LNCaP clone FGC (cell line): ENCODE measurements around the gene NPAS1.

ENCODE experiments used
- DNase-seq: peaks from one replicate; pipeline ENCODE4 v3.0.0-alpha.2; 2011; ENCODE audit warnings: low read depth
- H3K4me3 ChIP-seq: 2 replicates; pipeline ENCODE4 v1.5.1; 2011; ENCODE audit warnings: mild to moderate bottlenecking, low read depth, low read length, control low read depth
- TF ChIP-seq, protein P1 (sequence below): IDR thresholded peaks from 2 replicates; pipeline ENCODE4 v1.5.1; 2012; ENCODE audit warnings: mild to moderate bottlenecking; ENCODE audit not compliant: control insufficient read depth, insufficient read depth; ENCODE audit errors: extremely low read depth

The NPAS1 gene

DNA sequence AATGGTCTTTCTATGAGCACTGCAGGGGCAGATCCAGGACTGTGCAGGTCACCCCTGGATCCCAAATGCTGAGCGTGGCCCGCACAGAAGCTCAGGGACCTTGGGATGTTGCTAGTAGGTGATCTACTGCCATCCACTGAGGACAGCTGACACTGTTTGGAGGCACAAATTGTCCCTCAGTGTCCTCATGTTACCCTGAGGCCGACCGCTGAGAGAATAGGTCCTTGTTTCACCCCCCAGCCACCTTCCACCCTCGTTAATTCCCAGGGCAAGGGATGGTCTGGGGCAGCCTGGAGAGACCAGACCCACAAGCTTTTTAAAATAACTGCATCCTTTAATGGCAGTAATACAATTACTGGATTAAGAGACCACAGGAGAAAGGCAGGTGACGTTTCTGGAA lies 44.2 kb downstream of the NPAS1 start:
- no peak overlapping the region for H3K4me3 ChIP-seq
- TF ChIP-seq, protein P1, sequence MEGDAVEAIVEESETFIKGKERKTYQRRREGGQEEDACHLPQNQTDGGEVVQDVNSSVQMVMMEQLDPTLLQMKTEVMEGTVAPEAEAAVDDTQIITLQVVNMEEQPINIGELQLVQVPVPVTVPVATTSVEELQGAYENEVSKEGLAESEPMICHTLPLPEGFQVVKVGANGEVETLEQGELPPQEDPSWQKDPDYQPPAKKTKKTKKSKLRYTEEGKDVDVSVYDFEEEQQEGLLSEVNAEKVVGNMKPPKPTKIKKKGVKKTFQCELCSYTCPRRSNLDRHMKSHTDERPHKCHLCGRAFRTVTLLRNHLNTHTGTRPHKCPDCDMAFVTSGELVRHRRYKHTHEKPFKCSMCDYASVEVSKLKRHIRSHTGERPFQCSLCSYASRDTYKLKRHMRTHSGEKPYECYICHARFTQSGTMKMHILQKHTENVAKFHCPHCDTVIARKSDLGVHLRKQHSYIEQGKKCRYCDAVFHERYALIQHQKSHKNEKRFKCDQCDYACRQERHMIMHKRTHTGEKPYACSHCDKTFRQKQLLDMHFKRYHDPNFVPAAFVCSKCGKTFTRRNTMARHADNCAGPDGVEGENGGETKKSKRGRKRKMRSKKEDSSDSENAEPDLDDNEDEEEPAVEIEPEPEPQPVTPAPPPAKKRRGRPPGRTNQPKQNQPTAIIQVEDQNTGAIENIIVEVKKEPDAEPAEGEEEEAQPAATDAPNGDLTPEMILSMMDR: no peak
- no peak for DNase-seq

DNA sequence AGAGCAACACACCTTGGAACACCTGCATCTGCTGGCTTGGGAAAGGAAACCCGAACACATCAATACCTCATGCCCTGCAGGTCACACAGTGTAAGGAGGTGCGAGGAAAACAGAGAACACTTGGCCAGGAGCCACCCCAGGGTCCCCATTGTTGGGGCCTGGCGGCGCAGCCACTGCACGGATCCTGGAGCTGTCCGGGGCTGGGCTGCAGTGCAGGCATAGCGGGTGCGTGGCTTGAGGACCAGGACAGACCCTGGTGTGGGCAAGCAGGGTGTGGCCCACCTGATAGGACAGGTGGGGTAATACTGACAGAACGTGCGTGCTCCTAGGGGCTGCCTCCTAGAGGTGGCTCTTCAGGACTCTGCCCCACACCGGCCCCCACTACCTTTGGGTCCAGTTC lies 45.6 kb downstream of the NPAS1 start:
- TF ChIP-seq, protein P1: no peak
- no peak for DNase-seq
- H3K4me3 ChIP-seq: no peak overlapping the region

- no peak for DNase-seq
- no peak overlapping the region for H3K4me3 ChIP-seq
- TF ChIP-seq, protein P1: no peak
Measured at GRCh38 chr19:47066376-47067214, 47.0 kb downstream of the NPAS1 start.

DNA sequence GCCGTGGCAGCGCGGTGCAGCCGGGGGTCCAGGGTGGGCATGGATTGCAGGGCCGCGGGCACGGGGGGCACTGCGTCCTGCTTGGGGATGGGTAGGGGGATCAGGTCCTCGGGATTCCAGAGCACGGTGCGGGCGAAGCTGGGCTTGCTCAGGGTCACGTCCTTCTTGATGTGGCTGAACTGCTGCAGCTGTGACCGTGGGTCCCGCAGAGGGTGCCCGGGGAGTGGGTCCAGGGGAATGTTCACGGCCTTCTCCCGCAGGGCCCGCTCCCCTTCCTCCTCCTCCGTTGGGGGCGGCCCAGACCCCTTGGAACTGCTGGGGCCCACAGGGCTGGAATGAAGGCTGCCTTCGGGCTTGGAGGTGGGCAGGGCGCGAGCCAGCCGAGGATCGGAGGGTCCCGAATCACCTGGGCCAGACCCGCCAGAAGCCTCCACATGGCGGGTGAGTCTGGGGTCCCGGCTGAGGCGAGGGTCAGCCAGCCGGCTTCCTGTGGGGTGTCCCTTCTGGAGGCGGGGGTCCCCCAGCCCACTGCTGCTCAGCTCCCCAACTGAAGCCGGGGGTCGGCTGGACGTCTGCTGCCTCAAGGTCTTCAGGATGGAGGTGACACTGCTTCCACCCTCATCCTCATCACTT lies 47.7 kb downstream of the NPAS1 start:
- H3K4me3 ChIP-seq: no peak overlapping the region
- TF ChIP-seq, protein P1: no peak
- DNase-seq: no peak

GRCh38 chr19:47068246-47068645 lies 48.6 kb downstream of the NPAS1 start:
- no peak overlapping the region for H3K4me3 ChIP-seq
- DNase-seq: no peak
- TF ChIP-seq, protein P1: no peak

DNA sequence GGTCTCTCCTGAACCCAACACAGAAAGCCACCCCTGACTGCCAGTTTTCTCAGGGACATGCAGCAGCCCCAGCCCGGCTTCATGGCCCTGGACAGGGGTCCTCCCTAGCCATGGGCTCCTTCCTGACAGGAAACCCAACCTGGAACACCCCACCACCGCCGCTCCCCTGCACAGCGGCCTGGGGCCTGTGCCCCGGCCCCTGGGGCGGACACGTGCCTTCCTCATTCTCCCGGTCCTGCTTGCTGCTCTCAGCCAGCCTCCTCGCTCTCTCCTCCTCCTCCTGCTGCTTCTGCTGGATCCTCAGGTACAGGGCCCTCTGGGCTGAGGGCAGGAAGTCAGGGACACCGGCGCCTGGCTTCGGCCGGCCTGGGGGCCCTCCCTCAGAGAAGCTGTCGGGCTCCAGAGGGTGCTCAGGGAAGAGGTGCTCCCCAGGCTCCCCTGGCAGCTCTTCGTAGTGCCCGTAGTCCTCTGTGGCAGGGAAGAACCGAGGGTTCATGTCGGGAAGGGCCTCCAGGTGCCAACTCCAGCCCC lies 49.3 kb downstream of the NPAS1 start:
- TF ChIP-seq, protein P1: no peak
- no peak for DNase-seq
- no peak overlapping the region for H3K4me3 ChIP-seq
